A172 (cell line): ENCODE measurements around the gene KRT6A. TPM values are rescaled to one million over a fixed set of nuclear protein-coding genes. Genes with fewer than 3 reads are reported as not detected.

ENCODE experiments used
- DNase-seq: peaks from one replicate; pipeline ENCODE4 v3.0.0-alpha.2; 2015; ENCODE audit warnings: low spot score
- total RNA-seq: library from RNA; depleted of rRNA; stranded (reverse); fragments of >200 nt; shearing (Covaris generic); gene quantifications from 2 replicates; pipeline ENCODE4 v1.2.3, GENCODE V29; 2014

KRT6A gene
- total RNA-seq, 1 experiment from 2014 or later, result not detected

- DNase-seq, result peak; percentile 27
Measured at GRCh38 chr12:52524898-52525591, 32.0 kb upstream of the KRT6A start.

GRCh38 chr12:52524241-52524897 is 31.3 kb upstream of the KRT6A start:
- DNase-seq, result no peak

- DNase-seq, result peak; percentile 58
Measured at GRCh38 chr12:52523824-52524223, 30.8 kb upstream of the KRT6A start.

- peak; percentile 85 for DNase-seq
Measured at GRCh38 chr12:52522346-52523011, 29.4 kb upstream of the KRT6A start.

- DNase-seq, result no peak
Measured at GRCh38 chr12:52521568-52522266, 28.7 kb upstream of the KRT6A start.

- DNase-seq, result peak; percentile 43
Measured at GRCh38 chr12:52521175-52521567, 28.1 kb upstream of the KRT6A start.

- DNase-seq, result no peak
Measured at GRCh38 chr12:52519826-52520662, 27.0 kb upstream of the KRT6A start, which contains the start of gene KRT5. KRT5 (minus strand) TSS chr12:52520394; CDS start chr12:52520296, 98 bp downstream.

- no peak for DNase-seq
Measured at GRCh38 chr12:52519387-52519703, 26.3 kb upstream of the KRT6A start.

- DNase-seq, result no peak
Measured at GRCh38 chr12:52518574-52519386, 25.7 kb upstream of the KRT6A start.

- DNase-seq, result no peak
Measured at GRCh38 chr12:52517888-52518287, 24.8 kb upstream of the KRT6A start.

GRCh38 chr12:52517005-52517835 is 24.2 kb upstream of the KRT6A start:
- DNase-seq, result no peak

- no peak for DNase-seq
Measured at GRCh38 chr12:52515927-52516831, 23.1 kb upstream of the KRT6A start.

- DNase-seq, result no peak
Measured at GRCh38 chr12:52515319-52515646, 22.2 kb upstream of the KRT6A start.

- DNase-seq, result no peak
Measured at GRCh38 chr12:52514471-52515318, 21.6 kb upstream of the KRT6A start.

GRCh38 chr12:52513736-52514135 is 20.7 kb upstream of the KRT6A start:
- DNase-seq, result no peak

- no peak for DNase-seq
Measured at GRCh38 chr12:52508211-52508610, 15.2 kb upstream of the KRT6A start.

- peak; percentile 66 for DNase-seq
Measured at GRCh38 chr12:52506858-52507715, 14.0 kb upstream of the KRT6A start.
